ENCODE results near the gene GNB4.
A peak's percentile ranks its signal among the peaks of the same experiment; 100 is the strongest.

GNB4 gene

GRCh38 chr3:179451265-179452175, at the start of gene GNB4:
Gene GNB4 (minus strand): TSS chr3:179451470. CDS start chr3:179426200, 25,270 bp downstream.
- peak; percentile 83 to 88 for DNase-seq

GRCh38 chr3:179495483-179495882, 44.2 kb upstream of the GNB4 start:
- no peak for DNase-seq

GRCh38 chr3:179493260-179493659, 42.0 kb upstream of the GNB4 start:
- no peak for DNase-seq

- no peak for DNase-seq
Measured at GRCh38 chr3:179488213-179488612, 36.9 kb upstream of the GNB4 start.

- no peak for DNase-seq
Measured at GRCh38 chr3:179486806-179487205, 35.5 kb upstream of the GNB4 start.

GRCh38 chr3:179482857-179483256, 31.6 kb upstream of the GNB4 start:
- DNase-seq, result no peak

- DNase-seq, result no peak
Measured at GRCh38 chr3:179476215-179476614, 24.9 kb upstream of the GNB4 start.

GRCh38 chr3:179474480-179474879, 23.2 kb upstream of the GNB4 start:
- no peak for DNase-seq

- peak in 1 of 2 donors; percentile 63 for DNase-seq
Measured at GRCh38 chr3:179473565-179473964, 22.3 kb upstream of the GNB4 start.

- no peak for DNase-seq
Measured at GRCh38 chr3:179464323-179465092, 13.2 kb upstream of the GNB4 start.

GRCh38 chr3:179463319-179463718, 12.0 kb upstream of the GNB4 start:
- no peak for DNase-seq

GRCh38 chr3:179460260-179460659, 9.0 kb upstream of the GNB4 start:
- DNase-seq, result peak in 1 of 2 donors; percentile 35

GRCh38 chr3:179455954-179456353, 4.7 kb upstream of the GNB4 start:
- no peak for DNase-seq

- DNase-seq, result no peak
Measured at GRCh38 chr3:179454887-179455286, 3.6 kb upstream of the GNB4 start.

GRCh38 chr3:179453967-179454366, 2.7 kb upstream of the GNB4 start:
- no peak for DNase-seq

GRCh38 chr3:179452872-179453271, 1.6 kb upstream of the GNB4 start:
- DNase-seq, result no peak

GRCh38 chr3:179452176-179452564, 900 bp upstream of the GNB4 start:
- DNase-seq, result no peak

- DNase-seq, result peak in 1 of 2 donors; percentile 88
Measured at GRCh38 chr3:179450901-179451264, 387 bp downstream of the GNB4 start.

GRCh38 chr3:179450261-179450701, 989 bp downstream of the GNB4 start:
- DNase-seq, result no peak

- DNase-seq, result no peak
Measured at GRCh38 chr3:179449636-179450035, 1.6 kb downstream of the GNB4 start.

- no peak for DNase-seq
Measured at GRCh38 chr3:179447251-179447650, 4.0 kb downstream of the GNB4 start.

- peak in 1 of 2 donors; percentile 20 for DNase-seq
Measured at GRCh38 chr3:179446501-179446900, 4.8 kb downstream of the GNB4 start.

- DNase-seq, result no peak
Measured at GRCh38 chr3:179438841-179439240, 12.4 kb downstream of the GNB4 start.

GRCh38 chr3:179436517-179436916, 14.8 kb downstream of the GNB4 start:
- DNase-seq, result peak in 1 of 2 donors; percentile 2

Measured in bone marrow (tissue), 2 donors.